ENCODE results near the gene DTHD1. TPM values are rescaled to one million over a fixed set of nuclear protein-coding genes. Genes with fewer than 3 reads are reported as not detected.

The DTHD1 gene
- total RNA-seq, 2 donors from 2014 or later: not detected

- Histone ChIP-seq H3K4me3 (ENCODE audit: low read length) (no peak overlapping the region), H3K9me3 (ENCODE audit: control insufficient read depth, low read length) (no peaks in the 10 kb centered on the region), H3K36me3 (ENCODE audit: control insufficient read depth, insufficient read depth, low read length) (no peaks in the 10 kb centered on the region), H3K27me3 (ENCODE audit: control insufficient read depth, insufficient read depth, low read length, poor library complexity, severe bottlenecking) (no peaks in the 10 kb centered on the region), H3K9ac (ENCODE audit: extremely low read depth, low read length, poor library complexity, severe bottlenecking) (no peak overlapping the region), H3K27ac (ENCODE audit: low read depth, low read length) (no peak overlapping the region), H3K4me1 (ENCODE audit: control insufficient read depth, insufficient read depth, low read length) (no peaks in the 10 kb centered on the region)
- H3K27ac Mint-ChIP-seq: no peak overlapping the region
- no peak for TF ChIP-seq CTCF (conservative IDR thresholded peaks at IDR 0.05)
- no peaks in the 10 kb centered on the region for H3K27me3 Mint-ChIP-seq (ENCODE audit: insufficient read depth)
- no peaks in the 10 kb centered on the region for H3K36me3 Mint-ChIP-seq (ENCODE audit: low read depth)
- no peaks in the 10 kb centered on the region for H3K4me1 Mint-ChIP-seq
- no peak for DNase-seq
- H3K4me3 Mint-ChIP-seq: no peak overlapping the region
- 86 to 94% methylated on average over 2 of the region's 2 CpGs for WGBS, 2 experiments (ENCODE audit: insufficient coverage in 1 of 2, insufficient read length in 1 of 2)
- H3K9me3 Mint-ChIP-seq: no peaks in the 10 kb centered on the region
Measured at GRCh38 chr4:36264207-36264826, 17.1 kb upstream of the DTHD1 start.

DNA sequence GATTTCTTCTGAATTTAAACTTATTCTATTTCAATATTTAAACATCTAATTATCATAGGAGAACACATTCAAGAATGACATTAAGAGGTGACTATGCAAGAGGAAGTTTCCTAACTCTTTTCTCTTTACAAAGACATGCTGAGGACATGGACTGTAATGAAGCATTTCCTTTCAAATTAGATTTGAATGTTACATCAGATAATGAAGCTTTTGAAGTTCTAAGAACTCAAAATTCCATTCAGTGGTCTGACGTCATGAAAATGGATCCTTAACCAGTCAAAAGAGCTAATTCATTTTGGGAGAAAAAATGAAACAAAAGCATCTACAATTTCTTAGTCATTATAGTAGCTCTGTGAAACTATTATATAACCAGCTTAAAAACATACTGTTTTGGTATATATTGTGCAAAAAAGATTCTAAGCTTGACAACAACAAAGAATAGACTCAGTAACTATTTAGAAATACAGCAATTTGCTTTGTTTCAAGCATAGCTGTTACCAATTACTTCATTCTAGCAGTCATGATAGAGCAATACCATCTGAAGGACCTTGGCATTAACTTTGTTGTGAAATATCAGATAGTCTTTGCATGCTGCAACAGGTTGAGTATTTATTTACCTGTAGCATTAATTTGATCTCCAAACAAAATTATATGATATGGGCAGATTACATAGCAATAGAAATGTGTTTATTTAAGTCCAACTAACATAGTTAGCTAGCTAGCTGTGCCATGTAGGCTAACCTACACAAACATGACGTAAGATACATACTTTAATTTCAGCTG is 13.7 kb upstream of the DTHD1 start:
- H3K36me3 Mint-ChIP-seq (ENCODE audit: low read depth): no peaks in the 10 kb centered on the region

DNA sequence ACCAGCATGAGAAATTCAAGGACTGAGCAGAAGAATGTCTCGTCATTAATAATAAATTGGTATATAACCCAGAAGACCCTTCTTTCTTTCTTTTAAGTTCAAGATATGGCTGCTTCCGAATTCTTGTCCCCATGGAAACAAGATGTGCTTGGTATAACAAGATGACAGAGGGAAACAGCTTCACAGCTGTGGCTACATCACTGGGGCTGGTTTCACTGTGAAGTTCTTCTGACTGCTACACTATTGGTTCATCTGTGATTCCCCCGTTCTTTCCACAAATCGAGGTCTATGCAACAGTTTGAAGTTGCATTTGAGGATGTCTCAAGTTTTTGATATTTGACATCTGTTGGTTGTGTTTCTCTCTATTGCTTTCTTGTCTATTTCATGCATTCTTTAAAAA is 12.3 kb upstream of the DTHD1 start:
- Histone ChIP-seq H3K9ac (ENCODE audit: extremely low read depth, low read length, poor library complexity, severe bottlenecking) (no peak overlapping the region), H3K27me3 (ENCODE audit: control insufficient read depth, insufficient read depth, low read length, poor library complexity, severe bottlenecking) (no peaks in the 10 kb centered on the region), H3K4me3 (ENCODE audit: low read length) (no peak overlapping the region), H3K27ac (ENCODE audit: low read depth, low read length) (no peak overlapping the region), H3K9me3 (ENCODE audit: control insufficient read depth, low read length) (no peaks in the 10 kb centered on the region), H3K4me1 (ENCODE audit: control insufficient read depth, insufficient read depth, low read length) (no peaks in the 10 kb centered on the region), H3K36me3 (ENCODE audit: control insufficient read depth, insufficient read depth, low read length) (no peaks in the 10 kb centered on the region)
- TF ChIP-seq CTCF (conservative IDR thresholded peaks at IDR 0.05): no peak
- H3K27me3 Mint-ChIP-seq (ENCODE audit: insufficient read depth): no peaks in the 10 kb centered on the region
- no peak overlapping the region for H3K4me3 Mint-ChIP-seq
- no peak for DNase-seq
- H3K27ac Mint-ChIP-seq: no peak overlapping the region
- H3K36me3 Mint-ChIP-seq (ENCODE audit: low read depth): no peaks in the 10 kb centered on the region
- 86 to 94% methylated on average over 1 to 4 of the region's 4 CpGs for WGBS, 2 experiments (ENCODE audit: insufficient coverage in 1 of 2, insufficient read length in 1 of 2)
- H3K9me3 Mint-ChIP-seq: no peaks in the 10 kb centered on the region
- H3K4me1 Mint-ChIP-seq: peaks cover 5% of the 10 kb centered on the region

More for the DNA sequence above, 13.7 kb upstream of the DTHD1 start:
- H3K4me3 ChIP-seq (ENCODE audit: low read length): no peak overlapping the region
- no peak for TF ChIP-seq CTCF (conservative IDR thresholded peaks at IDR 0.05)
- WGBS, 2 experiments (ENCODE audit: insufficient coverage in 1 of 2, insufficient read length in 1 of 2): 79% methylated on average over 2 of the region's 2 CpGs; no CpG with 5 or more reads in 1 of the 2 experiments
- H3K9me3 ChIP-seq (ENCODE audit: control insufficient read depth, low read length): no peaks in the 10 kb centered on the region
- no peak for DNase-seq
- Mint-ChIP-seq H3K9me3 (no peaks in the 10 kb centered on the region), H3K27me3 (ENCODE audit: insufficient read depth) (no peaks in the 10 kb centered on the region), H3K27ac (no peak overlapping the region), H3K4me3 (no peak overlapping the region), H3K4me1 (no peaks in the 10 kb centered on the region)
- no peak overlapping the region for H3K9ac ChIP-seq (ENCODE audit: extremely low read depth, low read length, poor library complexity, severe bottlenecking)
- no peak overlapping the region for H3K27ac ChIP-seq (ENCODE audit: low read depth, low read length)
- H3K36me3 ChIP-seq (ENCODE audit: control insufficient read depth, insufficient read depth, low read length): no peaks in the 10 kb centered on the region
- no peaks in the 10 kb centered on the region for H3K4me1 ChIP-seq (ENCODE audit: control insufficient read depth, insufficient read depth, low read length)
- no peaks in the 10 kb centered on the region for H3K27me3 ChIP-seq (ENCODE audit: control insufficient read depth, insufficient read depth, low read length, poor library complexity, severe bottlenecking)
